ENCODE measurements around the gene AKR1C1.
"Not testable (repeated sequence)": the region's sequence is repeated elsewhere in the genome, so short reads cannot be mapped to it uniquely, and the experiment has no call there.

The AKR1C1 gene

GRCh38 chr10:5014936-5015335 is 51.7 kb downstream of the AKR1C1 start:
- H3K4me3 ChIP-seq (ENCODE audit: low read length) = no peak overlapping the region
- TF ChIP-seq, protein P1, sequence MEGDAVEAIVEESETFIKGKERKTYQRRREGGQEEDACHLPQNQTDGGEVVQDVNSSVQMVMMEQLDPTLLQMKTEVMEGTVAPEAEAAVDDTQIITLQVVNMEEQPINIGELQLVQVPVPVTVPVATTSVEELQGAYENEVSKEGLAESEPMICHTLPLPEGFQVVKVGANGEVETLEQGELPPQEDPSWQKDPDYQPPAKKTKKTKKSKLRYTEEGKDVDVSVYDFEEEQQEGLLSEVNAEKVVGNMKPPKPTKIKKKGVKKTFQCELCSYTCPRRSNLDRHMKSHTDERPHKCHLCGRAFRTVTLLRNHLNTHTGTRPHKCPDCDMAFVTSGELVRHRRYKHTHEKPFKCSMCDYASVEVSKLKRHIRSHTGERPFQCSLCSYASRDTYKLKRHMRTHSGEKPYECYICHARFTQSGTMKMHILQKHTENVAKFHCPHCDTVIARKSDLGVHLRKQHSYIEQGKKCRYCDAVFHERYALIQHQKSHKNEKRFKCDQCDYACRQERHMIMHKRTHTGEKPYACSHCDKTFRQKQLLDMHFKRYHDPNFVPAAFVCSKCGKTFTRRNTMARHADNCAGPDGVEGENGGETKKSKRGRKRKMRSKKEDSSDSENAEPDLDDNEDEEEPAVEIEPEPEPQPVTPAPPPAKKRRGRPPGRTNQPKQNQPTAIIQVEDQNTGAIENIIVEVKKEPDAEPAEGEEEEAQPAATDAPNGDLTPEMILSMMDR (IDR thresholded peaks at IDR 0.05; ENCODE audit: insufficient read depth, low read depth, low read length, missing control alignments) = peak; percentile 35
- DNase-seq (ENCODE audit: low read depth) = peak; percentile 45

DNA sequence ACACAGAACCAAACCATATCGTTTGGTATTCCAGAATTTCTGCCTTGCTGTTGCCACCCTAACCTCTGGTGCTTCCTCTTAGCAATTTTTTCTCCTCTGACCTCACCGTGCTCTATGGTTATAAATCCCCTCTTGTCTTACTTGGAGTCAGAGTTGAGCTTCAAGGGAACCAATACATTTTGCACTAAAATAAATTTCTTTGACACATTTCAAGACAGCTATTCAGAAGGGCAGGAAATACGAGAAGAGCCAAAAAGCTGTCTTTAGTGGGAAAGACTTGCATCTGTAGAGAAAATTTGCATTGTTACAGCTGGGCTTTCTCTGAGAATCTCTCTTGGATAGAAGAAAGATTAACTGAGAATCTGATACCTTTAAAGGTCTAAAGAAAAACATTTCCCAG is 54.9 kb downstream of the AKR1C1 start:
- no peak for DNase-seq (ENCODE audit: low read depth)
- H3K4me3 ChIP-seq (ENCODE audit: low read length) = no peak overlapping the region
- TF ChIP-seq, protein P1 (IDR thresholded peaks at IDR 0.05; ENCODE audit: insufficient read depth, low read depth, low read length, missing control alignments) = no peak

GRCh38 chr10:5018671-5019277 is 55.6 kb downstream of the AKR1C1 start:
- DNase-seq (ENCODE audit: low read depth) = peak; percentile 78
- not testable (repeated sequence) for H3K4me3 ChIP-seq (ENCODE audit: low read length)
- TF ChIP-seq, protein P1 (IDR thresholded peaks at IDR 0.05; ENCODE audit: insufficient read depth, low read depth, low read length, missing control alignments) = peak; percentile 35

- H3K4me3 ChIP-seq (ENCODE audit: low read length) = not testable (repeated sequence)
- DNase-seq (ENCODE audit: low read depth) = peak; percentile 34
Measured at GRCh38 chr10:5019770-5020612, 56.8 kb downstream of the AKR1C1 start.

DNA sequence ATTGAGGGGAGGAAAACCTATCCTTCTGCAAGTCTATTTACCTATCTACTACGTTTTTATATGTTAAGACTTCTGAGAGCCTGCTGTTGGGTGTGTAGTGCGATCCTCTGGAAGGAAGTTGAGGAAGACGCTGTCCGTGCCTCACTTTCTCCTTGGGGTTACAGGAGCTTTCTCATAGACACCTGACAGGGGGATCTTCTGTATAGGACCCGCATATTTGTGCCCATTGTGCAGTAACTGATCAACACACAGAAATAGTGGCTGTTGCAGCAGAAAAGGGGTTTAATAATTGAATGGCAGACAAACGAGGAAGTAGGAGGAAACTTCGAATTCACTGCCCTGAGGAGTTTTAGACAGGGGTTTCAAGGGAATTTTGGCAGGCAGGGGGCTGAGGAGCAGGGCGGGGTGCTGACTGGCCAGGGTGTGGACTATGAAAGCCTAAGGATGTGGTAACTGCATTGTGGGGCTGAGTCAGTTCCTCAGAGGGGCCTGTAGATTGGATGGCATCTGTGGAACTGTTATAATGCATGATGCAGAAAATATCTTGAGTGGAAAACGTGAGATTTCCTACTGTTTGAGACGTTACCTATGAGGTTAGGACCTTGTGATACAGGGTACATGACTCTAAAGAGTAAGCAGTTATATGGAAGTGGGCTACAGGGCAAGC is 58.5 kb downstream of the AKR1C1 start:
- peak; percentile 65 for DNase-seq (ENCODE audit: low read depth)
- not testable (repeated sequence) for H3K4me3 ChIP-seq (ENCODE audit: low read length)

- DNase-seq (ENCODE audit: low read depth) = no peak
- TF ChIP-seq, protein P1 (IDR thresholded peaks at IDR 0.05; ENCODE audit: insufficient read depth, low read depth, low read length, missing control alignments) = no peak
- H3K4me3 ChIP-seq (ENCODE audit: low read length) = no peak overlapping the region
Measured at GRCh38 chr10:5023177-5023805, 60.1 kb downstream of the AKR1C1 start.

DNA sequence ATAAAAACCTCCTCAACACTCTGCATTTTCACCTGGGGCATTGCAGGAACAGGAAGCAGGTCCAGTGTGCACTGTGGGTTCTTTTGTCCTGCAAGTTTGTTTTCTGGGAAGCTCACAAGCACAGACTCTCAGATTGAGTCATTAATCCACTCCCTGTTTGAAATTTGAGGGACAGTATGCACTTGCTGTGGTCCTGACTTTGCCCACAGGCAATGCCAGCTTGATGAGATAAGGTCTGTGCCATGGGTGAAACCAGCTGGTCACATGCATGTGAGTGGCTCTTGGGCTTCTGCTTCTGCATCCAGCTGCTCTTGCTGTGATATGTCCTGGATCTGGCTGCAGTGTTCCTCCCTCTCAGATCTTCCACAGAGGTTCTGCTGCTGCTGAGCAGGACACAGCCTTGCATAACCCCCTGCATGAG is 62.3 kb downstream of the AKR1C1 start:
- not testable (repeated sequence) for H3K4me3 ChIP-seq (ENCODE audit: low read length)
- peak; percentile 43 for DNase-seq (ENCODE audit: low read depth)

DNA sequence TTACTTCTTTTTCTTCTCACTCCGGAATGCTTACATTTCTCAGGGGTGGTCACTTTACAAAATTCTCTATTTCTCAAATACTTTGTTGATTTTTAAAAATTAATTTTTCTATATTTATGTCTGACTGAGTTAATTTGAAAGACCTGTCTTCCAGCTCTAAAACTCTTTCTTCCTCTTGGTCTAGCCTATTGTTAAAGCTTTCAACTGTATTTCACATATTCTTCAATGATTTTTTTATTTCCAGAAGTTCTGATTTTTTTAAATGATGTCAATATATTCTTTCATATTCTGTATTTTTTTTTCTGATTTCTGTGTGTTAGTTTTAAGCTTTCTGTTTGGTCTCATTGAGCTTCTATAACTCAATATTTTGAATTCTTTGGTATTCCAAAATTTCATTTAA is 67.8 kb downstream of the AKR1C1 start:
- H3K4me3 ChIP-seq (ENCODE audit: low read length) = no peak overlapping the region
- no peak for DNase-seq (ENCODE audit: low read depth)
- TF ChIP-seq, protein P1 (IDR thresholded peaks at IDR 0.05; ENCODE audit: insufficient read depth, low read depth, low read length, missing control alignments) = no peak

DNA sequence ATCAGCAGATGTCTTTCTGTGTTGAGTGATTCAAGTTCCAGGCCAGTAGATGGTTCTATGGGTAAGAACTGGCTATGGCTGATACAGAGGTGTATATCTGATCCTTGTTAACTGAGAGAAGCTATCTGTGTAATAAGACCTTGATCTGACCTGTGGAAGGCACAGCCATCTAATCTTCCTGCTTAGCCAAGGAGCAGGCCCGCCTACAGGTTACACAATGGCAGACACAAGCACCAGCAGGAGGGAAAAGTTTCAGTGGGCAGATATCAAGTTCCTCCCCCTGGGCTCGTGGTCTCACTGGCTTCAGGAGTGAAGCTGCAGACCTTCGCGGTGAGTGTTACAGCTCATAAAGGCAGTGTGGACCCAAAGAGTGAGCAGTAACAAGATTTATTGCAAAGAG is 68.4 kb downstream of the AKR1C1 start:
- H3K4me3 ChIP-seq (ENCODE audit: low read length); DNase-seq (ENCODE audit: low read depth): not testable (repeated sequence)

GRCh38 chr10:5032444-5032843 is 69.2 kb downstream of the AKR1C1 start:
- not testable (repeated sequence) for DNase-seq (ENCODE audit: low read depth); H3K4me3 ChIP-seq (ENCODE audit: low read length)
